Kidney (tissue), 14 donors: Measurements from ENCODE around the gene STX16. TPM values are rescaled to one million over a fixed set of nuclear protein-coding genes. Genes with fewer than 3 reads are reported as not detected.
A peak's percentile ranks its signal among the peaks of the same experiment; 100 is the strongest.

Source experiments
- DNase-seq, 5 donors: peaks; one replicate each; pipeline ENCODE4 v3.0.0-alpha.2; 2013 to 2020
- FAIRE-seq: peaks from 2 replicates; lab custom pipeline; 2012; peaks lifted over from hg19 to GRCh38; lab: Jason Lieb, UNC
- H3K27ac ChIP-seq, 2 donors: one replicate each; pipeline ENCODE4 v1.7.0; 2013; ENCODE audit warnings: low read depth in 2 of 2, low read length in 2 of 2, inconsistent platforms in 1 of 2
- H3K27me3 ChIP-seq: one replicate; pipeline ENCODE4 v1.7.1; 2013; ENCODE audit warnings: low read length, inconsistent platforms; ENCODE audit not compliant: control insufficient read depth, insufficient read depth
- H3K36me3 ChIP-seq, 3 donors: one replicate each; pipeline versions ENCODE4 v1.7.0 to v1.7.1; 2013; ENCODE audit warnings: low read length in 3 of 3, control low read depth in 1 of 3, inconsistent platforms in 1 of 3; ENCODE audit not compliant: insufficient read depth in 3 of 3, control insufficient read depth in 2 of 3
- H3K4me1 ChIP-seq, 3 donors: one replicate each; pipeline versions ENCODE4 v1.7.0 to v1.7.1; 2013; ENCODE audit warnings: low read length in 3 of 3, inconsistent platforms in 1 of 3, low read depth in 1 of 3; ENCODE audit not compliant: control insufficient read depth in 2 of 3, insufficient read depth in 2 of 3
- H3K4me3 ChIP-seq, 3 donors: one replicate each; pipeline versions ENCODE4 v1.7.0 to v1.8.1; 2013; ENCODE audit warnings: low read length in 3 of 3, control low read depth in 1 of 3, inconsistent platforms in 1 of 3
- H3K9ac ChIP-seq, 3 donors: one replicate each; pipeline versions ENCODE4 v1.7.0 to v1.7.1; 2013; ENCODE audit warnings: low read length in 3 of 3, control low read depth in 1 of 3, inconsistent platforms in 1 of 3
- H3K9me3 ChIP-seq, 3 donors: one replicate each; pipeline versions ENCODE4 v1.7.0 to v1.7.1; 2013; ENCODE audit warnings: low read length in 3 of 3, control low read depth in 1 of 3, inconsistent platforms in 1 of 3; ENCODE audit not compliant: control insufficient read depth in 2 of 3, insufficient read depth in 1 of 3
- intact Hi-C: fragments of 100-400 bp; cut with DNase I; formaldehyde crosslinking; loops from one replicate; pipeline ENCODE4 v1.11.1; 2022
- polyA plus RNA-seq: library from polyadenylated mRNA; stranded (reverse); fragments of 350-450 nt; fragmentation: Illumina TruSeq; extraction: RNeasy Lipid Tissue Mini Kit (QIAGEN cat#74804); gene quantifications from one replicate; pipeline ENCODE4 v1.2.3, GENCODE V29; 2014; ENCODE audit warnings: low read depth, low replicate concordance; ENCODE audit not compliant: insufficient read depth
- total RNA-seq: library from RNA; stranded (reverse); fragmentation: NEBNext Ultra II Directional; extraction: Animal tissue kit (Norgen Biotek cat#: 25700); gene quantifications from one replicate; pipeline ENCODE4 v1.2.1, GENCODE V29; 2021
- TF ChIP-seq, protein P1 (sequence below): IDR thresholded peaks from 3 replicates; pipeline ENCODE4 v1.5.1; 2012; ENCODE audit warnings: mild to moderate bottlenecking, moderate library complexity, borderline replicate concordance; ENCODE audit not compliant: insufficient read depth; ENCODE audit errors: extremely low read depth
- donor health status: control.
- donor health status: control.
- donor health status: control.
- donor health status: control.
- donor health status: control.
- donor health status: DM: yes; HTN: yes; CAD: no.
- donor health status: Normal renal cell carcinoma (clear cell type).

Gene STX16
- total and polyA plus RNA-seq, 2 donors from 2014 or later: 20.6 to 60.7 TPM

DNA sequence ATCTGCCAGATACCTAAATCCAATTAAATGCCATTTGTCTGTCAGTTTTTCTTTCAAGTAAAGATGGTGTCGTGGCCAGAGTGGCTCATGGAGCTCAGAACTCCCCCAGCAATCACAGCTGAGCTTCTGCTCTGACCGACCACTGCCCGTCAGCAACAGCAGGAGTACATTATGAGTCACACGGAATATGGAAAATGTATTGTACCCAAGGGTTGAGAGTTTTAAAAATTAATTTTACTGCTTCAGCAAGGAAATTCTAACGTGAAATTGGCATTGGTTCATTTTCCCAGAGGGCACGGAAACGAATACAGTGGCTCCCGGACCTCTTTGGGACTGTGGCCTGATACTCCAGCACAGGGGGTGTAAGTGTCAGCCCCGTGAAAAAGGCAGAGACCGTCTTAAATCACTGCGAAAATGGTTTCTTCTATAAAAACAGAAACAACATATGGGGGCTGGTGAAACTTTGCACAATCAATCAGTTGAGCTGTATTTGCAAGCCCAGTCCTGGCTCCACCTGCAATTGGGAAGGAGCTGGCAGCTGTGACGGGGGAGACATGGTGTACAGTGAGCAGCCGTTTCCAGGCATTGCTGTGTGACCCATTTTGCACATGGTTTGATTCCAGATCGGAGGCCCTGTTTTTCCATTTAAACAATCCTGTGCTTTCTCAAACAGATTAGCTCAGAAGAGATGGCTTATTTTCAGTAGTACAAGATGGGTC, 54.3 kb downstream of the STX16 start:
- H3K4me1 ChIP-seq: no peaks in the 10 kb centered on the region
- no peak overlapping the region for H3K9ac ChIP-seq
- H3K27ac ChIP-seq: no peak overlapping the region
- H3K36me3 ChIP-seq: peaks cover 5 to 30% (median 9%) of the 10 kb centered on the region in 3 donors
- FAIRE-seq (no peak), DNase-seq (peak in 1 of 5 donors; percentile 19)
- TF ChIP-seq, protein P1, sequence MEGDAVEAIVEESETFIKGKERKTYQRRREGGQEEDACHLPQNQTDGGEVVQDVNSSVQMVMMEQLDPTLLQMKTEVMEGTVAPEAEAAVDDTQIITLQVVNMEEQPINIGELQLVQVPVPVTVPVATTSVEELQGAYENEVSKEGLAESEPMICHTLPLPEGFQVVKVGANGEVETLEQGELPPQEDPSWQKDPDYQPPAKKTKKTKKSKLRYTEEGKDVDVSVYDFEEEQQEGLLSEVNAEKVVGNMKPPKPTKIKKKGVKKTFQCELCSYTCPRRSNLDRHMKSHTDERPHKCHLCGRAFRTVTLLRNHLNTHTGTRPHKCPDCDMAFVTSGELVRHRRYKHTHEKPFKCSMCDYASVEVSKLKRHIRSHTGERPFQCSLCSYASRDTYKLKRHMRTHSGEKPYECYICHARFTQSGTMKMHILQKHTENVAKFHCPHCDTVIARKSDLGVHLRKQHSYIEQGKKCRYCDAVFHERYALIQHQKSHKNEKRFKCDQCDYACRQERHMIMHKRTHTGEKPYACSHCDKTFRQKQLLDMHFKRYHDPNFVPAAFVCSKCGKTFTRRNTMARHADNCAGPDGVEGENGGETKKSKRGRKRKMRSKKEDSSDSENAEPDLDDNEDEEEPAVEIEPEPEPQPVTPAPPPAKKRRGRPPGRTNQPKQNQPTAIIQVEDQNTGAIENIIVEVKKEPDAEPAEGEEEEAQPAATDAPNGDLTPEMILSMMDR: no peak
- H3K4me3 ChIP-seq: no peak overlapping the region
- no peaks in the 10 kb centered on the region for H3K27me3 ChIP-seq
- intact Hi-C loops: no loop called here
- H3K9me3 ChIP-seq: no peaks in the 10 kb centered on the region

DNA sequence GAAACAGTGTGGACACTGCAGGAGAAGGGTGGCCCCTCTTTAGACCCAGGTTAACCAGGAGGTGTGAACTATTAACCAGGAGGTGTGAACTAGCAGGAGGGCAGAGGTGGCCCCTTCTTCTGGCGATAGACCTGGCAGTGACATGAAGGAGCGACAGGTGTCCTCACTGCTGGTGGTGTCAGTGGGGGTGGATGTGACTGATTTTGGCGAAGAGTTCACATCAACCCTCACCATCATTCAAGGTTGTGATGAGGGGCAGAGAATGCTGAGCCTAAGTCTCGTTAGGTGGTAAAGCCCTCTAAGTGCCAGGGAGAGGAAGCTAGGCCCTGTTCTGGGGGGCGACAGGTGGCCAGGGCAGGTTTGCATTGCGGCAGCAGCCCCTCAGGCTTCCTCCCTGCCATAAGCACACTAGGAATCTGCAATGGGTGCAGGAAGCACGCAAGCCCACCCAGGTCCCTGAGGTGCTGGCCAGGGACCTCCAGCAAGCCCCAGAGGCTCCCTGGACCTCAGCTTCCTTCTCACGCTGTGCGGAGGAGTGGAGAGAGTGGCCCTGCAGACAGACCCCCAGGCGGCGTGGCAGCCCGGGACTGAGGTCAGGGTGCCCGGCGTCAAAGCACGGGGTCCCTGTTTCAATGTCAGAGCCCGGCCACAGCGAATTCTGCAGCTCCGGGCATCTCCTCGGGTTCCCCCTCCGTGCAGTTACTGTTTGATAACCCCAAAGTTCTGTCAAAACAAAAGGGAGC, 55.2 kb downstream of the STX16 start:
- H3K27me3 ChIP-seq: no peaks in the 10 kb centered on the region
- DNase-seq: peak in 2 of 5 donors; percentile 24 to 41
- H3K9ac ChIP-seq: no peak overlapping the region

DNA sequence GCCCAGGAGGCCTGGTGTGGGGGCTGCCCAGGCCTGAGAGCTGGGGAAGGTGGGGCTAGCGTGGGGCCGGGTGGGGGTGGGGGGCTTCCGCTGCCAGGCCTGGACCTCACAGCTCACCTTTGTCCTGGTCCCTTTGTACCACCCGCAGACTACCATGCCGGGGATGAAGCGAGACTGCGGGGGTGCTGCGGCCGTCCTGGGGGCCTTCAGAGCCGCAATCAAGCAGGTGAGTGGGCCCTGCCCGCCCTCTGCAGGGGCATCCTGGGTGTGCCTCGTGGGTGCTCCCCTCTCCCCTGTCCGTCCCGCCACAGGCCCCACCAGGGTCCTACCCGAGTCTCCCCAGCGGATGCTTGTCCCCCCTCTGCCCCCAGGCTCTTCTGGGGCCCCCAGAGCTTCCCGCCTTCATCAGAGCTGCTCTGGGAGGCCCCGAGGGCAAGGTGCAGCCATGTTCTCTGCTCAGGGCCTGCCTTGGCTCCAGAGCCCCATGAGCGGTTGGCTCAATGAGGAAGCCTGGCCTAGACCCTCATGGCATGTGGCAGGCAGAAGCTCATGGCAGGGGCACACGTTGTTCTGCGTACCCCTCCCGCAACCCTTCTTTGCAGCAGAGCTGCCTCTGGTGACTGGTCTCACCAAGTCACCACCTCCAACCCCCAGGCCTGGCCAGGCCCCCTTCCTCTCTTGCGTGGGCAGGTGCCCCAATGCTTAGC, 56.0 kb downstream of the STX16 start:
- FAIRE-seq: no peak
- peaks cover 5 to 23% (median 9%) of the 10 kb centered on the region in 3 donors for H3K36me3 ChIP-seq
- no peak overlapping the region for H3K9ac ChIP-seq
- peak in 2 of 5 donors; percentile 26 to 66 for DNase-seq
- TF ChIP-seq, protein P1: no peak
- intact Hi-C loops: no loop called here
- no peak overlapping the region for H3K4me3 ChIP-seq
- no peaks in the 10 kb centered on the region for H3K27me3 ChIP-seq
- no peak overlapping the region for H3K27ac ChIP-seq
- no peaks in the 10 kb centered on the region for H3K4me1 ChIP-seq
- no peaks in the 10 kb centered on the region for H3K9me3 ChIP-seq

More for the DNA sequence above, 55.2 kb downstream of the STX16 start:
- H3K27ac ChIP-seq: no peak overlapping the region
- H3K9me3 ChIP-seq: no peaks in the 10 kb centered on the region
- no peak for FAIRE-seq
- peaks cover 5 to 26% (median 9%) of the 10 kb centered on the region in 3 donors for H3K36me3 ChIP-seq
- no peak overlapping the region for H3K4me3 ChIP-seq
- TF ChIP-seq, protein P1: no peak
- intact Hi-C loops: no loop called here
- H3K4me1 ChIP-seq: no peaks in the 10 kb centered on the region
